Epithelial cell of esophagus (primary cell): Measurements from ENCODE around the gene CEBPG.
A peak's percentile ranks its signal among the peaks of the same experiment; 100 is the strongest.

Source experiments
- DNase-seq: peaks from one replicate; pipeline ENCODE4 v3.0.0; 2010; ENCODE audit warnings: low read depth
- H3K4me3 ChIP-seq: 2 replicates; pipeline ENCODE4 v1.5.1; 2011; ENCODE audit warnings: mild to moderate bottlenecking, low read length, control low read depth
- TF ChIP-seq, protein P1 (sequence below): IDR thresholded peaks from 2 replicates; pipeline ENCODE4 v1.5.1; 2011; ENCODE audit warnings: low read depth, mild to moderate bottlenecking, low read length, control low read depth, inconsistent platforms; ENCODE audit not compliant: insufficient read depth; ENCODE audit errors: missing control alignments

The CEBPG gene

DNA sequence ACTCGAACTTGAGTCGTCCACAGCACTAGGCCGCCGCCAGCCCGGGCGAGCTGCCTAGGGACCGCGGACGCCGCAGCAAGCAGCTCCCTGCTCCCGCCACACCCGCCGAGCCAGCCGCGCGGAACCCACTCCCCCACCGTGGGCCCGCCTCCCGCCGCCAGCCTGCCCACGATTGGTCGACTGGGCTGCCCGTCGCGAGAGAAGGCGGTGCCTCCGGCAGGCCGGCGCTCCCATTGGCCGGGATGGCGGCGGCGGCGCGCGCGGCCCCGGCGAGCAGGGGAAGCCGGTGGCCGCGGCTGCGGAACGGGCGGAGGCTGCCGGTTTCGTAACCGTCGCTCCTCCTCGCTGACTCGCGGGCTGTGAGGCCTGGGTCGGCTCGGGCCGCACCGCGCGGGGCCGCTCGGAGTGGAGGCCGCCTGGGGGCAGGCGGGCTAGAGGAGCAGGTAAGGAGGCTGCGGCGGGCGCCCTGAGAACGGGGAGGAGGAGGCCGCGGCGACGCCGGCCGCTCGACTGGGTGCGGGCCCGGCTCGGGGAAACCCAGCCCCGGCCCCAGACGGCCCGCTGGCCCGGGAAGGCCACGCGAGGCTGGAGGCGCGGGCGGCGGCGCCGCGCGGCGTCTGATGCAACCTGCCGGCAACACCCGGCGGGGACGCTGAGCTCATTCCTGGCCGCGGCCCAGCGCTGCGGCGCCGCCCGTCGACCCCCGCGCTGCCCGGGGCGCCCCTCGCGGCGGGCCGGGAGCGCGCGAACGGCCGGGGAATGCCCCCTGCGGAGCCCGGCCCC lies at the start of gene CEBPG:
Gene CEBPG, plus strand, starts transcription at position 257 of the 783 bp plus-strand sequence. CDS start 5,531 bp downstream, outside the sequence.
- peak; percentile 94 for DNase-seq
- H3K4me3 ChIP-seq, result peak within 1 kb of the TSS; percentile 63
- TF ChIP-seq, protein P1, sequence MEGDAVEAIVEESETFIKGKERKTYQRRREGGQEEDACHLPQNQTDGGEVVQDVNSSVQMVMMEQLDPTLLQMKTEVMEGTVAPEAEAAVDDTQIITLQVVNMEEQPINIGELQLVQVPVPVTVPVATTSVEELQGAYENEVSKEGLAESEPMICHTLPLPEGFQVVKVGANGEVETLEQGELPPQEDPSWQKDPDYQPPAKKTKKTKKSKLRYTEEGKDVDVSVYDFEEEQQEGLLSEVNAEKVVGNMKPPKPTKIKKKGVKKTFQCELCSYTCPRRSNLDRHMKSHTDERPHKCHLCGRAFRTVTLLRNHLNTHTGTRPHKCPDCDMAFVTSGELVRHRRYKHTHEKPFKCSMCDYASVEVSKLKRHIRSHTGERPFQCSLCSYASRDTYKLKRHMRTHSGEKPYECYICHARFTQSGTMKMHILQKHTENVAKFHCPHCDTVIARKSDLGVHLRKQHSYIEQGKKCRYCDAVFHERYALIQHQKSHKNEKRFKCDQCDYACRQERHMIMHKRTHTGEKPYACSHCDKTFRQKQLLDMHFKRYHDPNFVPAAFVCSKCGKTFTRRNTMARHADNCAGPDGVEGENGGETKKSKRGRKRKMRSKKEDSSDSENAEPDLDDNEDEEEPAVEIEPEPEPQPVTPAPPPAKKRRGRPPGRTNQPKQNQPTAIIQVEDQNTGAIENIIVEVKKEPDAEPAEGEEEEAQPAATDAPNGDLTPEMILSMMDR, result no peak

- DNase-seq, result no peak
- no peak overlapping the region for H3K4me3 ChIP-seq
- TF ChIP-seq, protein P1, result no peak
Observed at GRCh38 chr19:33324628-33325027, 48.9 kb upstream of the CEBPG start.

GRCh38 chr19:33325920-33326319 lies 47.6 kb upstream of the CEBPG start:
- DNase-seq, result no peak
- no peak overlapping the region for H3K4me3 ChIP-seq
- TF ChIP-seq, protein P1, result no peak

DNA sequence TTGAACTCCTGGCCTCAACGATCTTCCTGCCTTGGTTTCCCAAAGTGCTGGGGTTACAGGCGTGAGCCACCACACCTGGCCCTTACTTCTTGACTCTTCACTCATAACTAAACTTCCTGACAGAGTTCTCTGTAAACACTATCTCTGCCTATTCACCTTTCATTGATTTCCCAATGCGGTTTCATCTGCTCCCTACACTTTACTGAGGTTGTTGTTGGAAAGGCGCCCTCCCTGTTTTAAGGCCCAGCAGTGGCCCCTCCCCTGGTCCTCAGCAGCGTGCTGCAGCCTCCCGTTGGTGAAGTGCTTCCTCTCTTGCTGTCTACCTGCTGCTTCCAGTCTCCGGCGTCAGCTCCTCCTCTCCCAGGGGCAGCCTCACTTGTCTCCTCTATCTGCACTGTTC lies 44.4 kb upstream of the CEBPG start:
- H3K4me3 ChIP-seq, result no peak overlapping the region
- DNase-seq, result no peak
- TF ChIP-seq, protein P1, result no peak

GRCh38 chr19:33329736-33330135 lies 43.8 kb upstream of the CEBPG start:
- no peak overlapping the region for H3K4me3 ChIP-seq
- TF ChIP-seq, protein P1, result no peak
- no peak for DNase-seq

- no peak overlapping the region for H3K4me3 ChIP-seq
- TF ChIP-seq, protein P1, result no peak
- no peak for DNase-seq
Observed at GRCh38 chr19:33332248-33332647, 41.3 kb upstream of the CEBPG start.

- no peak for DNase-seq
- H3K4me3 ChIP-seq, result no peak overlapping the region
- TF ChIP-seq, protein P1, result no peak
Observed at GRCh38 chr19:33333151-33333550, 40.4 kb upstream of the CEBPG start.
